K562 (cell line): Measurements from ENCODE around the gene THG1L. TPM values are rescaled to one million over a fixed set of nuclear protein-coding genes. Genes with fewer than 3 reads are reported as not detected.
A peak's percentile ranks its signal among the peaks of the same experiment; 100 is the strongest.

ENCODE experiments used
- ATF2 ChIP-seq: sonication (generic); formaldehyde crosslinking; IDR thresholded peaks from 2 replicates; pipeline ENCODE4 v1.8.1; 2022; ENCODE audit warnings: missing genetic modification reagents
- DMBX1 ChIP-seq: fragments of 250-450 bp; sonication (Bioruptor Pico); IDR thresholded peaks from 2 replicates; pipeline ENCODE4 v1.8.0; 2022; ENCODE audit warnings: inconsistent platforms, mild to moderate bottlenecking, moderate library complexity, borderline replicate concordance
- HIVEP1 ChIP-seq: fragments of 250-450 bp; sonication (Bioruptor Pico); IDR thresholded peaks from 2 replicates; pipeline ENCODE4 v1.4.0; 2020; ENCODE audit warnings: mild to moderate bottlenecking
- HNRNPH1 ChIP-seq: fragments of 200-400 bp; formaldehyde crosslinking; optimal IDR thresholded peaks from 2 replicates; pipeline ENCODE3; 2017; ENCODE audit warnings: low read depth, mild to moderate bottlenecking, low read length, moderate library complexity
- HOXB6 ChIP-seq: fragments of 250-450 bp; sonication (Bioruptor Pico); IDR thresholded peaks from 2 replicates; pipeline ENCODE4 v1.5.1; 2022; ENCODE audit warnings: mild to moderate bottlenecking, borderline replicate concordance
- IRF2 ChIP-seq: sonication (generic); formaldehyde crosslinking; IDR thresholded peaks from 2 replicates; pipeline ENCODE4 v1.8.1; 2022; ENCODE audit warnings: mild to moderate bottlenecking, missing genetic modification reagents
- KHSRP ChIP-seq: fragments of 450-650 bp; IDR thresholded peaks from 2 replicates; pipeline ENCODE4 v1.6.1; 2017
- MAFK ChIP-seq: IDR thresholded peaks from 2 replicates; pipeline ENCODE4 v1.6.1; 2011; ENCODE audit warnings: low read length, improper control_type of control experiment
- MYNN ChIP-seq, 2 experiments: sonication (generic); formaldehyde crosslinking in 1 of 2; IDR thresholded peaks; 2 replicates each; pipeline versions ENCODE4 v1.5.0 to v1.6.1; 2016 to 2020; ENCODE audit warnings: antibody characterized with exemption in 1 of 2, missing genetic modification reagents in 1 of 2
- NRF1 ChIP-seq, 2 experiments: fragments of 450-650 bp; IDR thresholded peaks in 1 of 2; conservative IDR thresholded peaks in 1 of 2; 2 replicates each; pipeline ENCODE4 v1.6.1; 2014; ENCODE audit warnings: mild to moderate bottlenecking in 2 of 2
- PML ChIP-seq: IDR thresholded peaks from 2 replicates; pipeline ENCODE4 v1.6.1; 2012; ENCODE audit warnings: low read length, inconsistent platforms
- RUNX1 ChIP-seq: sonication (generic); IDR thresholded peaks from 2 replicates; pipeline ENCODE4 v1.6.1; 2016; ENCODE audit warnings: antibody characterized with exemption, low read depth
- SLC30A9 ChIP-seq: fragments of 250-450 bp; sonication (Bioruptor Pico); IDR thresholded peaks from 2 replicates; pipeline ENCODE4 v1.8.0; 2022; ENCODE audit warnings: mild to moderate bottlenecking, moderate library complexity
- SMAD1 ChIP-seq: fragments of 150-350 bp; IDR thresholded peaks from 2 replicates; pipeline ENCODE4 v1.6.1; 2014; ENCODE audit warnings: low read length, low read depth; ENCODE audit not compliant: partially characterized antibody
- SMARCA4 ChIP-seq: fragments of 450-650 bp; IDR thresholded peaks from 2 replicates; pipeline ENCODE4 v1.6.1; 2016
- SNIP1 ChIP-seq: fragments of 450-650 bp; IDR thresholded peaks from 2 replicates; pipeline ENCODE4 v1.7.1; 2017; ENCODE audit warnings: low read depth, mild to moderate bottlenecking
- TAF9B ChIP-seq: fragments of 450-650 bp; IDR thresholded peaks from 2 replicates; pipeline ENCODE4 v1.6.1; 2018; ENCODE audit warnings: mild to moderate bottlenecking; ENCODE audit not compliant: partially characterized antibody
- ZNF124 ChIP-seq: sonication (generic); formaldehyde crosslinking; IDR thresholded peaks from 2 replicates; pipeline ENCODE4 v1.8.1; 2022; ENCODE audit warnings: missing genetic modification reagents
- ZNF165 ChIP-seq: fragments of 250-450 bp; sonication (Bioruptor Pico); IDR thresholded peaks from 2 replicates; pipeline ENCODE4 v1.4.0; 2020; ENCODE audit warnings: borderline replicate concordance
- ZNF592 ChIP-seq: fragments of 450-650 bp; IDR thresholded peaks from 2 replicates; pipeline ENCODE4 v1.6.1; 2017; ENCODE audit warnings: antibody characterized with exemption, mild to moderate bottlenecking
- polyA plus RNA-seq, 8 experiments: library from polyadenylated mRNA; depleted of rRNA in 4 of 8; stranded (reverse) in 5 of 8; unstranded in 3 of 8; fragments of >200 nt; fragmentation: Nextera tagmentation in 2 of 8; fragmentation: Illumina TruSeq in 1 of 8; extraction: Ambion mirVana in 2 of 8; extraction: Trizol in 1 of 8; gene quantifications; 2 replicates each; pipeline versions ENCODE4 v1.2.1 to v1.2.3, GENCODE V29; 2011 to 2014; ENCODE audit warnings: inconsistent platforms in 1 of 8, missing spikeins in 1 of 8
- total RNA-seq, 7 experiments: library from RNA; depleted of rRNA in 6 of 7; stranded (reverse); fragments of >200 nt in 6 of 7; fragmentation: Illumina TruSeq in 2 of 7; extraction: Trizol in 2 of 7; gene quantifications; 2 replicates each; pipeline versions ENCODE4 v1.2.1 to v1.2.3, GENCODE V29; 2011 to 2021; ENCODE audit warnings: low replicate concordance in 1 of 7
- TF ChIP-seq, protein P1 (sequence below): sonication (generic); formaldehyde crosslinking; IDR thresholded peaks from 2 replicates; pipeline ENCODE4 v1.8.1; 2023; ENCODE audit warnings: mild to moderate bottlenecking, missing genetic modification reagents

THG1L gene
- total and polyA plus RNA-seq, 9 of the 15 experiments (the other 6 are each of a cell fraction or from before 2014, with no cell fraction given), result 21.8 to 40.7 (median 28.0) TPM

DNA sequence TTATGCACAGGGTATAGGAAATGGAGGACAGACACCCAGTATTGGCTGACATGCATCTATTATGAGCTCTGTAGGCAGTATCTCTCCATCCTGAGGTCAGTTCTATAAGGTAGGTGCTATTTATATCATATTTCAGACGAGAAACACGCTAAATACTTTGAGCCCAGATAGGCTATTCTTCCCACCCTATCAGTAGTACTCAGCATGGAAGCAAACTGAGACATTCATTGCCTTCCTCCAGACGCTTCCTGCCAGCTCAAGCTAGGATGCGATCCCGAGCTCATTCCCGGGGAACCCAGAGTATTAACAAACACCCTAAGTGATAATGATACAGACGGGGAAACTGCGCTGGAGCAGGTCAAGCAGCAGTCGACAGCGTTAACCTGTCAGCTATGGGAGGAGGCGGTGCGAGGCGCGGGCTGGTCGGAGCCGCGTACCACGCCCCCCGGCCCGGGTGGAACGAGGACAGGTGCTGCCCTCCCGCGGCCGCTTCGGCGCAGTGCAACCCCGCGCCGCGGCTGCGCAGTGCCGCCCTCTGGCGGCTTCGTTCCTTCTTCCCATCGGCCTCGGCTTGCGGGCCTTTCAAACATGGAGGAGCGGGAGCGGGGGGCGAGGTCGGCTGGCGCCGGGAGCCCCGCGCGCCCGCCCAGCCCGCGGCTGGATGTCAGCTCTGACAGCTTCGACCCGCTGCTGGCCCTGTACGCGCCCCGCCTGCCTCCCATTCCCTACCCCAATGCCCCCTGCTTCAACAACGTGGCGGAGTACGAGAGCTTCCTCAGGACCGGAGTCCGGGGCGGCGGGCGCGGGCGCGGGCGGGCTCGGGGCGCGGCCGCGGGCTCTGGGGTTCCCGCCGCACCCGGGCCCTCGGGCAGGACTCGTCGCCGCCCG is 12.2 kb downstream of the THG1L start, which contains the start of gene LSM11 (continued):
- no peak for TF ChIP-seq ZNF124 (CRISPR knock-in tag)
- TF ChIP-seq PML, result peak; percentile 45; the same call in 1 of the 2 replicates
- TF ChIP-seq HIVEP1 (CRISPR knock-in tag), result no peak
- TF ChIP-seq ZNF592, result 0 out of 2 replicates have a peak, but pooled peaks have one; percentile 40
- no peak for TF ChIP-seq ZNF165 (CRISPR knock-in tag)
- TF ChIP-seq RUNX1, result no peak
- no peak for TF ChIP-seq MYNN (IDR thresholded peaks at IDR 0.05)
- TF ChIP-seq MYNN (CRISPR knock-in tag; IDR thresholded peaks at IDR 0.05), result no peak
- TF ChIP-seq KHSRP, result no peak
- no peak for TF ChIP-seq SMARCA4
- no peak for TF ChIP-seq IRF2
- no peak for TF ChIP-seq SNIP1
- no peak for TF ChIP-seq ATF2 (CRISPR knock-in tag)
- TF ChIP-seq SMAD1, result no peak
- TF ChIP-seq NRF1 (conservative IDR thresholded peaks at IDR 0.05 in 1 of 2, IDR thresholded peaks at IDR 0.05 in 1 of 2), result peak; percentile 91 to 92
- TF ChIP-seq DMBX1 (CRISPR knock-in tag), result no peak
- TF ChIP-seq TAF9B, result no peak
- TF ChIP-seq, protein P1, sequence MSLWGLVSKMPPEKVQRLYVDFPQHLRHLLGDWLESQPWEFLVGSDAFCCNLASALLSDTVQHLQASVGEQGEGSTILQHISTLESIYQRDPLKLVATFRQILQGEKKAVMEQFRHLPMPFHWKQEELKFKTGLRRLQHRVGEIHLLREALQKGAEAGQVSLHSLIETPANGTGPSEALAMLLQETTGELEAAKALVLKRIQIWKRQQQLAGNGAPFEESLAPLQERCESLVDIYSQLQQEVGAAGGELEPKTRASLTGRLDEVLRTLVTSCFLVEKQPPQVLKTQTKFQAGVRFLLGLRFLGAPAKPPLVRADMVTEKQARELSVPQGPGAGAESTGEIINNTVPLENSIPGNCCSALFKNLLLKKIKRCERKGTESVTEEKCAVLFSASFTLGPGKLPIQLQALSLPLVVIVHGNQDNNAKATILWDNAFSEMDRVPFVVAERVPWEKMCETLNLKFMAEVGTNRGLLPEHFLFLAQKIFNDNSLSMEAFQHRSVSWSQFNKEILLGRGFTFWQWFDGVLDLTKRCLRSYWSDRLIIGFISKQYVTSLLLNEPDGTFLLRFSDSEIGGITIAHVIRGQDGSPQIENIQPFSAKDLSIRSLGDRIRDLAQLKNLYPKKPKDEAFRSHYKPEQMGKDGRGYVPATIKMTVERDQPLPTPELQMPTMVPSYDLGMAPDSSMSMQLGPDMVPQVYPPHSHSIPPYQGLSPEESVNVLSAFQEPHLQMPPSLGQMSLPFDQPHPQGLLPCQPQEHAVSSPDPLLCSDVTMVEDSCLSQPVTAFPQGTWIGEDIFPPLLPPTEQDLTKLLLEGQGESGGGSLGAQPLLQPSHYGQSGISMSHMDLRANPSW (CRISPR knock-in tag), result 0 out of 2 replicates have a peak, but pooled peaks have one; percentile 42
- TF ChIP-seq HOXB6 (CRISPR knock-in tag), result no peak
- TF ChIP-seq HNRNPH1, result no peak
- TF ChIP-seq MAFK, result no peak
- TF ChIP-seq SLC30A9 (CRISPR knock-in tag), result no peak
